HG02678 (cell line): Measurements from ENCODE around the gene DDX31.
"Not testable (repeated sequence)": the region's sequence is repeated elsewhere in the genome, so short reads cannot be mapped to it uniquely, and the experiment has no call there.

ENCODE experiments used
- ATAC-seq: cut with Tn5 transposase; IDR thresholded peaks from one replicate; pipeline ENCODE4 v1.9.1; 2021; ENCODE audit warnings: mild to moderate bottlenecking, moderate library complexity; ENCODE audit not compliant: unreplicated experiment

Gene DDX31

DNA sequence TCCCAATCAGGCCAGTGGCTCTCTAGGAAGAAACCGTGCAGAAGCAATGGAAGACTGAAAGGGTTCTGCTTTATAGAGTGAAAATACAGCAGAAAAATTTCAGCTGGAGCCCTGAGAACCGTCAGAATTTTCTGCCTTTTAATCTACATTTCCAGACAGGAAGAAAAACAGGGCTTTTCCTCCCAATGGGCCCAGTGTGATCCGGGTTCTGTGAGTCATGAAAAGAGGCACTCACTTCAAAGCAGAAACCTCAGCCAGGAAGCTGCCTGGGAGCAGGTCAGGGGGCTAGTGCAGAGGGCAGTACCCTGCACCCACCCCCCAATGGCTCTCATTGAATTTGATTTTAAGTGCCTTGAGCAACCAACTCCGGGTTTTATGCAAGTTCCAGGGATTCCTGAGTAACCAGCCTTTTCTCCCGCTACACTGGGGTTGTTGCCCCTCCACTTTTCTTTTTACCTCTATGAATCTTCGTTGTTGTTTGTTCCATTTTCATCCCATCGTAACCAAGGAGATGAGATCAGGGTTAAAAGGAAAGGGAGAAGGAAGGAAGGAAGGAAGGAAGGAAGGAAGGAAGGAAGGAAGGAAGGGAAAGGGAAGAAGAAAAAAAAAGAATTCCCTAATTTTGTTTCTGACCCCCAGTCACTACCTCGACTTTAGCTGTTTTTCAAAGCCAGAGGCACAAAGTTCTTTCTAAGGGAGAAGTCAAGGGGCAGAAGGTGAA, 86.0 kb downstream of the DDX31 start:
- no peak for ATAC-seq

DNA sequence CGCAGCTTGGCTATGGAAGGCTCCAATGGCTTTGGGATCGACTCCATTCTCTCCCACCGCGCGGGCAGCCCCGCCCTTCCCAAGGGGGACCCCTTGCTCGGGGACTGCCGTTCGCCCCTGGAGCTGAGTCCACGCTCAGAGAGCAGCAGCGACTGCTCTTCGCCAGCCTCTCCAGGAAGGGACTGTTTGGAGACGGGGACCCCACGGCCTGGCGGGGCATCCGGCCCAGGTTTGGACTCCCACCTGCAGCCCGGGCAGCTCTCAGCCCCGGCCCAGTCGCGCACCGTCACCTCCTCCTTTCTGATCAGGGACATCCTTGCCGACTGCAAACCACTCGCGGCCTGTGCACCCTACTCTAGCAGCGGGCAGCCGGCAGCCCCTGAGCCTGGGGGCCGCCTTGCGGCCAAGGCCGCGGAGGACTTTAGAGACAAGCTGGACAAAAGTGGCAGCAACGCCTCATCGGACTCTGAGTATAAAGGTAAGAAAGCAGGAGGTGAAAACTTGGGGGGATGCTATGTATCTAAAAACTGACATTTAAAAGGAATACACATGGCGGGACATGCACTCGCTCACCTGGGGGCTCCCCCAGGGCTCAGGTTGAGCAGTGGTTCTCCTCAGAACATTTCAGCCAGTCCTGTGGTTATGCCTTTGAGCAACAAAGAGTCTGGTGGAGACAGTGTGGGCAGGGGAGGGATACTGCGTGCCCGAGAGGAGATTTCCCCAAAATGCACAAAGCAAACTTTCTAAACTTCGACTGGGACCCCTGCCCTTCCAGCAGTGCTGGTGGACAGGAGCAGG, 86.8 kb downstream of the DDX31 start:
- no peak for ATAC-seq

DNA sequence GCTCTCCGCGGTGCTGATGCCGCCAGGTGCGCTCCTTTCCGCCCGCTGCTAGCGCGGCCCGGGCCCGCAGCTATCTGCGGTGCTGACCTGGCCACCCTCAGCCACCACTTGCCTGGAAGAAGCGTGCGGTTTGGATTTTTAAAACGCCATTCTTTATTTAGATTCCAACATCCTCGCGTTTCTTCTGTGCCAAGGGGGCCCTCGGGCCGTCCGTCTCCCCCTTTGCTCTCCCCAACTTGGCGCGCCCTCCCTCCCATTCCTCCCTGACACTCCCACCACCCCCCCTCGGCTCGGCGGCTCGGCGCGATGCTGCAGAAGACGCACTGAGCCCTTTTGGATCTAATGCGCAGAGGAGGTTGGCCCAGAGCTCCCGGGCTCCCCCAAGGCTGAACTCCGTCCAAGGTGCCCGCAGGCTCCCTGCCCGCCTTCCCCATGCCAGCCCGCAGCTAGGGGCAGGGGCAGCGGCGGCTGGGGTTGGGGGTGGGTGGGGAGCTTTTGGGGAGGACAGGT, 87.5 kb downstream of the DDX31 start, which contains the start of gene BARHL1:
Gene BARHL1, plus strand, starts transcription at position 331 of the 510 bp plus-strand sequence. CDS start 192 bp downstream, outside the sequence.
- ATAC-seq: no peak

DNA sequence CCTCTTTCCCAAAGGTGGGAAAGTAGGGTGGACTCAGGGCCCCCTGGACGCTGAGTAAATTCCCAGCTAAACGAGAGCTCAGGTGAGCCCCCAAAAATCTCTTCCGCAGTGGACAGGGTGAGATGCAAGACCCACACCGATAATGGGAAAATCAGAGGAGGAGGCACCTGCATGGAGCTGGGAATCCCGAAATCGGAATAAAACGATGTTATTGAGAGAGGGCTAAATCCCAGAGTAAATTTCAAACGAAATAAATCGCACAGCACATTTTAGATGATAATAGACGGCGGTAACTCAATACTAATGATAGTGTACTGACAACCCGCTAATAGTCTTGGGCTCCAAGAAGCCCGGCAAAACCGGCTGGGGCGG, 90.4 kb downstream of the DDX31 start:
- ATAC-seq: no peak

DNA sequence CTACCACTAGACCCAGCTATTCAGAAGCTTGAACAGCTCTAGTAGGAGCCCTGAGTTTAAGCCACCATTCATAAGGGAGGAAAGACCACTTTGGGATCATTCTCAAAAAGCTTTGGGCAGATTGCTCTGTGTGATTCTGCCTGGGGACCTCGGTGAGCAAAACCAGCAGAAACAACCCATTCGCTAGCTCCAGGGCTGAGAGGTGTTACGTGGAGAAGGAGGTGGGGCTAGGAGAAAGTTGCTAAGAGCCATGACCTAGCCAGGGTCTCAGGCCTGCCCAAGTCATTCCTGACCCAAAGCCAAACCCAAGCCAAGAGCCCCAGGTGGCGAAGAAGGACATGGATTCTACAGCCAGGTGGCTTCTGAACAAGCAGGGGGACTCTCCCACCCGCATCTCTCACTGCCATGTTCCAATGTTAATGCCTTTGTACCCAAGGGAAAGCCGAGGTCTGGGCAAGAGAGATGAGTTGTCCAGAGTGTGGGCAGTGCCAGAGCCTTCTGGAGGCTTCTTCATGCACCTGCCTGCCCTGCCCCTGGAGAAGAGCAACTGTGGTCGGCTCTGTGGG, 91.3 kb downstream of the DDX31 start:
- no peak for ATAC-seq

DNA sequence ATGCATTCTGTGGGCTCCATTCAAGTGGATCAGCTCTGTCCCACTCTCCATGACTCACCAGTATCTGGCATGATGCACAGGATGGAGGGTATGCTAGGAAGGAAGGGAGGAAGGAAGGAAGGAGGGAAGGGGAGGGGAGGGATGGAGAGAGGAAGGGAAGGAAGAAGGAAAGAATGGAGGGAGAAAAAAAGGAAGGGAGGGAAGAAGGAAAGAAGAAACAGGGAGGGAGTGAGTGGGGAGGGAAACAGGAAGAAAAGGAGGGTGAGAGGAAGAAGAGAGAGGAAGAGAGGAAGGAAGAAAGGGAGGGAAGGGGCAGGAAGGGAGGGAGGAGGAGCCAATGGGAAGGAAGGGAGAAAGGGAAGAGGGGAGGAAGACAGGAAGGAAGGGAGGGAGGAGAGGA, 92.7 kb downstream of the DDX31 start:
- no peak for ATAC-seq

DNA sequence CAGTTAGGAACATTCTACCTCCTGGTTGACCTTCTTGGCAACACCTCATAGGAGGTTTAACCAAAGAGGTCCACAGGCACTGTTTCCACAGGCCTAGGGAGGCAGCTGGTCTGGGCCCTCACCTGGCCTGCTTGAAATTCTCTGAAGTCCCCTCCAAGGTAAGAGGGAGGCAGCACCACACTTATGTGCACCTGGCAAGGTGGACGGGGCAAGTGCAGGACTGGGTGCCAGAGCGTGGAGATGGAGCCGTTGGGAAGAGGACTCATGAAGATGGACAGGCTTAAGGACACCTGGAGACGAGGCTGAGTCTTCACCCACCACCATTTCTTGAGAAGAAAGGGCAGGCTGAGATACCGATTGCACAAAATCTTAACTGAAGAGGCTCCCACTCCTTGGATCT, 94.0 kb downstream of the DDX31 start:
- ATAC-seq: no peak

DNA sequence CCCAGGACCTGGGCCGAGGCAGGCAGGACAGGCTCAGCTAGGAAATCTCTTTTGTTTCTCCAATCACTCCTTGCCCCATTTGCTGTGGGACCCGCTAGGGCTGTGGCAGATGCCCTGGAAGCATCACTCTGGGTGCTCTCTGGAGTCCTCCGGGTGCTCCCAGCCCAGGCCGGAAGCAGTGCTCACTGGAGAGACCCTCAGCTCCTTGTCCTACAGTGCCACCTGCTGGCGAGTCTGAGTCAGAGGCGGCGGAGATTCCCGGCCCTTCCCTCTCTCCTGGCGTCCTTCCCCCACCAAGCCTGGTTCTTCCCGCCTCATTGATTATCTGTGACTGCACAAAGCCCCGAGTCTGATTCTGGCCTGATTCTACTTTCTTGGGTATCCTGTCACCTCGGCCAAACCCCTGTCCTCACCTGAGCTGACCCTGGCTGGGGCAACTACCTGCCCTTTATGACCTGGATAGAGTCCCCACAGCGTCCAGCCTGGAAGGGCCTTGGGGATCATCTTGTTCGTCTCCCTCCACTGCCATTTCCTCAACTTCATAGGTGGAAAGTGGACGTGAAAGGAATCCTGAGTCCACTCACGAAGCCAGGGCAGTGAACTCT, 94.7 kb downstream of the DDX31 start:
- no peak for ATAC-seq

DNA sequence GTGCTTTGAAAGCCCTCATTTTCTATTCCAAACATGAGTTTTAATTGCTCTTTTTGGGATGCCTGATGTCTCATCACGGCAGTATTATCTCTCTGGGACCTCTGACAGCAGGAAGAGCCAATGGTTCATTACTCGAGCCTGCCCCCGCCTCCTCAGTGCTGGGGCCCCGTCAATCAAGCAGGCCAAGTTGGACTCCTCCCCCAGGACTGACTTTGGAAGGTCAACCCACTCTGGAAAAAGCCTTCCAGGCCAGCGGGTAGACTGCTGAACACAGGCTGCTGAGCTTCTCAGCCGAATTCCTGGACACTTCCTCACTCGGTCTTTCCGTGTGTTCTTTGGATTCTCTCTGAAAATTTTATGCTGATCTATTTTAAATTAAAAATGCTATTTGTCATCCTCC, 96.9 kb downstream of the DDX31 start:
- no peak for ATAC-seq

DNA sequence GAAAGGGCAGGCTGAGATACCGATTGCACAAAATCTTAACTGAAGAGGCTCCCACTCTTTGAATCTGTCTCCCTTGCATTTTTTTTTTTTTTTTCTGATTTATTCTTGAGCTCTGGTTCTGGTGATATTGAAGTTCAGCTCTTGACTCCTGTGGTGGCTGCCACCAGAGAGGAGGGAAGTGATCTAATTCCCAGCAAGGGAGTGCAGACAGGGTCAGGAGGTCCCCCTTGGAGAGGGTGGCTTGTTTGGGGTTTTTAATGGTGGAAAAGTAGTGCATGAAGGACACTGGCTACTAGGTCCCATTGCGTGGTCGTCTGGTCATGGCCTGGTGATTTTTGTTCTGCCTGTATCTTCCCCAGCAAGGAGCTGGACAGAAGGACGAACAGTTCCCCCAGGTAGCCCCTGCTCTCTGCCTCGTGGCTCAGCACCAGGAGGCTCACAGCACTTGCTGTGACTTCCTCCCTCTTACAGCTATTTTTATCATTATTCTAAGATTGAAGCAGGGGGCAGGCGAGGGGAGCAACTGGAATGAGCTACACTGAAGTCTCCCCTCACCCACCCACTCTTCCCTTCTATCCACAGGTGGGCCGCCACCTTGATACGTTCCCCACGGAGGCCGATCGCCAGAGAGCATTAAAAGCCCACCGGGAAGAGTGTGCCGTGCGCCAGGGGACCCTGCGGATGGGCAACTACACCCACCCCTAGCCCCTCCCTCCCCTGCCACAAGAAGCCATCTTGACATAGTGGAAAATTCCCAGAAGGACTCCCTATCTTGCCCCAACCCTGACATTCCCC, 97.8 kb downstream of the DDX31 start:
- ATAC-seq: no peak

DNA sequence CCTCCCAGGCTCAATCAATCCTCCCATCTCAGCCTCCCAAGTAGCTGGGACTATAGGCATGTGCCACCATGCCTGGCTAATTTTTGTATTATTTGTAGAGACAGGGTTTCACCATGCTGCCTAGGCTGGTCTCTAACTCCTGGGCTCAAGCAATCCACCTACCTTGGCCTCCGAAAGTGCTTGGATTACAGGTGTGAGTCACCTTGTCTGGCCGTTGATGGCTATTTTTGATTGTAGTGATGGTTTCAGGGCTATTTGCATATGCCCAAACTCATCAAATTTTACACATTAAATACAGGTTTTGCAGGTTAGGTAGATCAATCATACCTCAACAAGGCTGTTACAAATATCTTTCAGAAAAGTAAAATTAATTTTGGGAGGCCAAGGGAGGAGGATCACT, 101.0 kb downstream of the DDX31 start:
- not testable (repeated sequence) for ATAC-seq

DNA sequence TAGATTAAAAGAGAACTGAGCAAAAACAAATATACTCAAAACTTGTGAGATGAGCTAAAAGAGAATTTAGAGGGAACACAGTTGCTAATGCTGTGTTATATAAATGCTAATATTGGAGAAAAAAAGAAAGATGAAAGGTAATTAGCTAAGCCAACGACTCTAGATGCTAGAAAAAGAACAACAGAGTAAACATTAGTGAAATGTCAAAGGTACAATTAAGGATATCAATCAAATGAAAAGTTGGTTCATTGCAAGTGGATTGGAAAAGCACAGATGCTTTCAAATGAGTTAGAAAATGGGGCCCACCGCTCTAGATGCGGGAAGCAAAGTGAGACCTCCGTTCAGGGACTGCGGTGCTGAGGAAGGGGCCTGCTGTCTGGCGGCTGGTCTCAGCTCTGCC, 105.3 kb downstream of the DDX31 start:
- no peak for ATAC-seq

DNA sequence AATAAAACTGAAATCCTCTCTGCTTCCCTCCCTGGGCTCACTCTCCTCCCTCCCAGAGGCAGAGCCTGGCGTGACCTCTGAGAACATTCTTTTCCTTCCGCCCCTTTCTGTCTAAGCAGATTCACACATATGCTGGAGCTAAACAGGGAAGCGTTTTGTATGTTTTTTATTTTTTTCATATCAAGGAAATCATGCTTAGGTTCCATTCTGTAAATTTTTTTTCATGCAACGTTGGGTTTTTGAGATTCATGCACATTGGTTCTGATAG, 107.5 kb downstream of the DDX31 start:
- no peak for ATAC-seq

DNA sequence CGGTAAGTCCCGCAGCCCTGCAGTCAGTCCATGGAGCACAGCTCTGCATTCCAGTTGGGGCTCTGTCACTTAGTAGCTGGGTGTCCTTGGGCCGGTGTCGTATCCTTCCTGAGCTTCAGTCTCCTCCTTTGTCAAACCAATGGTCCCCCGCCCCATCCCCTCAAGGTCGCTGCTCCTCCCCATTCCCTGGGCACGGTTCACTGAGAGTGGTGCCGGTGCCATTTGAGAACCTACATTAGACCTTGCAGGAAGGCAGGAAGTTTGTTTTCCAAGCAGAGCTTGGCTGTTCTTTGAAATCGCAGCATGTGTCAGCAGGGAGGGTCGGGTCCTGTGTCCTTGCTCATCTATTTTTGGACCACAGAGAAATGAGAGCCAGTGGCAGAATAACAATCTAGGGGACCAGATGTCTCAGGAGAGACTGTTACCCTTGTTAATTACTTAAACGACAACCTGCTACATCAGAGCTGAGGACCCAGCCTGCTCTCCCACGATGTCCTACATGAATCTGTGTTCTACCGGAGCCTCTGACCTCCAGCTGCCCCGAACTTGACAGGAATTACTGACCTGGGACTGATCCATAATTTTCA, 109.1 kb downstream of the DDX31 start:
- ATAC-seq: no peak

DNA sequence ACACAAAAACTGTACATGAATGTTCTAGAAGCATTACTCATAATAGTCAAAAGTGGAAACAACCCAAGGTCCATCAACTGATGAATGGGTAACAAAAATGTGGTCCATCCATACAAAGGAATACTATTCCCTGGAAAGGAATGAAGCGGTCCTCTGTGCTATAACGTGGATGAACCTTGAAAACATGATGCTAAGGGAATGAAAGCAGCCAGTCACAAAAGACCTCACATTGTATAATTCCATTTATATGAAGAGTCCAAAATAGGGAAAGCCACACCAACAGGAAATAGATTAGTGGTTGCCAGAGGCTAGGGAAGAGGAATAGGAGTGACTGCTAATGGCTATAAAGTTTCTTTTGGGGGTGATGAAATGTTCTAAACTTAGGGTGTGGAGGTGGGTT, 110.1 kb downstream of the DDX31 start:
- no peak for ATAC-seq

DNA sequence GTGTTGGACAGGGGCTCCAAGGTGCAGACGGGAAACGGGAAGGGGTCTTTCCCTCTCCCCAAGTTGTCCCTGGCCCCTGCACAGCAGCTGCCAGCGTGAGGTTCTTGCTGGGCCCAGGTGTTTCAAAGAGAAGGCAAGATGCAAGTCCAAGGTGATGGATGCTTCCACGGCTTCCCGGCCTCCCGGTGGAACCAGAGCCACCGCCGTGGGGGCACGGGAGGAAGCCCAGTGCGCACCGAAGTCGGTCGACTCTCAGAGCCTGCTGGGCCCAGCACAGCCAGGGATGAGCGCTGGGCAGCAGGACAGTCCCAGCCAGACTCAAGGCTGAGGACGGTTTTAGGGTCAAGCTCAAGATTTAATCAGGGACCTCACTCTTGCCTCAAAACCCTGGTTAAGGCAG, 112.6 kb downstream of the DDX31 start:
- no peak for ATAC-seq

DNA sequence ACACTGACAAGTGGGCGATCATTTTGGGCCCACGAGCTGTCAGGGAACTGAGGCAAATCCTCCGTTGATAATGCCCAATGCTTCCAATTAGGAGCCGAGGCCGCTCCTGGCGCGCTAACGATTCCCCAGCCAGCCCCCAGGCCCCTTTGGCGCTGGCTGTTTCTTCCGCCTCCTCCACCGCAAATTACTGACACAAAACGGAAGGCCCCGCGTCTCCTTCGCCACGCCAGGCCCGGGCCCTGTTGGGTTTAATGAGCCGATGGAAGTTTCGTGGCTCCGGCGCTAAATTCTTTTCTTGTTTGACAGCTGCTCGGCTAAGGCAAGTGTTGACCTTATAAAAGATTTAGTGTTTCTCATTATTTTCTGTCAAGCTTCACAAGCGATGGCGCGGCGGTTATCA, 113.1 kb downstream of the DDX31 start:
- ATAC-seq: no peak

DNA sequence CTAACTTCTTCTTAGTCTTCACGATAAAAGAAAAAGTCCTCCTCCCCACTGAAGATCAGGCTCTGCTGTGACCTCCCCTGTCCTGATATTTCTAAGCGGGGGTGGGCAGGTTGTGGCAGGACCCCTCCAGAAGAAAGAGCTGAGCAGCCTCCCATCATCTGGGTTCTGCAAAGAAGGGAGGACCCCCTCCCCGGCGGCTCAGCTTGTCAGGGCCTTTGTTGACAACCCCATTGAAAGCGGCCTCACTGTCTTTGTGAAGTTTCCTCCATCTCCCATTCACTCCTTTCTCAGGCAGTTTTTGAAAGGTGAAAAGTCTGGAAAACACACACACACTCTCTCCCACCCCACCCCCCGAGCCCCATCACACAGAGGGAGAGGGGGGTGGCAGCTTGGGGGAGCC, 113.5 kb downstream of the DDX31 start:
- ATAC-seq: no peak

DNA sequence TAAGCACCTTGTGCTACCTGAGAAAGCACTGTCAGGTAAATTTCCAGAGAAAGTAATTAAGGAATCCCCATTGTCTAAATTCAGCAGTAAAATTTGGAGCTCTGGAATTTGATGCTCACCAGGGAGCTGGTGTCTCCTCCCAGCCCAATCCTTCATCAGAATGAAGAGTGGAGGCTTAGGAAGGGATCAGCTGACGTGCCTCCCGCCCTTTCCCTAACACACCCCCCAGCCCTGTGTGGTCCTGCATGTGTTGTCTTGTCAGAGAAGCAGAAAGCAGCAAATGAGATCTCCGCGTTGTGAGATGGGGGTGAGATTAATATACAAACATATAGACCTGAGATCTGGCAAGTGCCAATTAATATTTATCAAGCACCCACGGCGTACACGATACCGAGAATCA, 114.3 kb downstream of the DDX31 start:
- no peak for ATAC-seq

DNA sequence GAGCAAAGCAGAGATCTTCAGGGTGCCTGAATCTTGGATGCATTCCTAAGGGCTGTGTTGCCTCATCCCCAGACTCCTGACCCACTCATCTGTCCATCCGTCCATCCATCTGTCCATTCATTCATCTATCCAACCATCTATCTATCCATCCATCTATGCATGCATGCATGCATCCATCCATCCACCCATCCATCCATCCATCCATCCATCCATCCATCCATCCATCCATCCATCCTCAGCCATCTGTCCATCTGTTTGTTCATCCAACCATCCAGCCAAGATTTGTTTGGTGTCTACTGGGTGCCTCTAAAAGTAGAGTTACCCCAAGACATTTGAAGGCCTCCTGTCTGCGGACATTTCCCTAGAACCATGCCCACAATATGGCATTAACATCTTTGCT, 115.0 kb downstream of the DDX31 start:
- ATAC-seq: no peak

DNA sequence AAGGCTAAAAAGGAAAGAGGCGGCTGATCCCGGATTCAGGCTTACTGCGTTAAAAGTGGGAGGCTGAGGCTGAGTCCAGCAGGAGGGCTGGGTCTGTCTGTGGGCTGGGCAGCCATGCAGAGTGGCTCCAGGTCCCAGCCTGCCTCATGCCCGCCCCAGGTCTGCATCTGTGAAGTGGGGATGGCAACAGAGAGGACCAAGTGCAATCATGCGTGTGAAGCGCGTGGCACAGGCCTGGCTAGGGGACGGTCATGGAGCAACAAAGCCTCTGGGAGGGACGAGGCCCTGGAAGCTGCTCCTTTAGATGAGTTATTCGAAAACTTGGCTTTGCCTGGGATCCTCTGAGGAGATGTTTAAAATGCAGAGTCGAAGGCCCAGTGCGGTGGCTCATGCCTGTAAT, 117.7 kb downstream of the DDX31 start:
- no peak for ATAC-seq
